Body of pancreas (tissue), 4 donors: ENCODE data around the gene MAL.

ENCODE experiments used
- POLR2A ChIP-seq, 3 donors: fragments of 450-650 bp; IDR thresholded peaks; one replicate each; pipeline ENCODE4 v1.6.1; 2016; ENCODE audit warnings: antibody characterized with exemption in 3 of 3, mild to moderate bottlenecking in 2 of 3
- TF ChIP-seq, protein P1 (sequence below), 7 experiments: fragments of 450-650 bp in 4 of 7; fragments of 200-600 bp in 3 of 7; sonication (generic) in 3 of 7; IDR thresholded peaks; one replicate each; pipeline ENCODE4 v1.5.1; 2016 to 2019; ENCODE audit warnings: antibody characterized with exemption in 7 of 7

DNA sequence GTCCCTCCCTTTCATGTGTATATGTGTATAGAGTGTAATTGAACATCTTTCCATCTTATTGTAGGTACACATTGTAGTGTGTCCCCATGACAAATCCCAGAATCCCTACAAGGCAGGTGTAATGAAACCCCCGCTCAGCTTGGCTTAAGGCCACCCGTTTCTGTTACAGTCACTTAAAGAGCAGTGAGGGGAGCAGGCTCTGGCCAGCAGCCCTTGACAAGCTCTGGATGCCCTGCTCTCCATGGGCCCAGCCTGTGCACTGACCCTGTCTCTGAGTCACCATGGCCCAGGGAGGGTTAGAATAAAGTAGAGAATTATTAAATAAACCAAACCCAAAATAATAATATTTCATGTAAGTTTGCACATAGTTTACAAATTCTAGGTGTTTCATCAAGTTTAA lies 17.2 kb upstream of the MAL start:
- TF ChIP-seq, protein P1, sequence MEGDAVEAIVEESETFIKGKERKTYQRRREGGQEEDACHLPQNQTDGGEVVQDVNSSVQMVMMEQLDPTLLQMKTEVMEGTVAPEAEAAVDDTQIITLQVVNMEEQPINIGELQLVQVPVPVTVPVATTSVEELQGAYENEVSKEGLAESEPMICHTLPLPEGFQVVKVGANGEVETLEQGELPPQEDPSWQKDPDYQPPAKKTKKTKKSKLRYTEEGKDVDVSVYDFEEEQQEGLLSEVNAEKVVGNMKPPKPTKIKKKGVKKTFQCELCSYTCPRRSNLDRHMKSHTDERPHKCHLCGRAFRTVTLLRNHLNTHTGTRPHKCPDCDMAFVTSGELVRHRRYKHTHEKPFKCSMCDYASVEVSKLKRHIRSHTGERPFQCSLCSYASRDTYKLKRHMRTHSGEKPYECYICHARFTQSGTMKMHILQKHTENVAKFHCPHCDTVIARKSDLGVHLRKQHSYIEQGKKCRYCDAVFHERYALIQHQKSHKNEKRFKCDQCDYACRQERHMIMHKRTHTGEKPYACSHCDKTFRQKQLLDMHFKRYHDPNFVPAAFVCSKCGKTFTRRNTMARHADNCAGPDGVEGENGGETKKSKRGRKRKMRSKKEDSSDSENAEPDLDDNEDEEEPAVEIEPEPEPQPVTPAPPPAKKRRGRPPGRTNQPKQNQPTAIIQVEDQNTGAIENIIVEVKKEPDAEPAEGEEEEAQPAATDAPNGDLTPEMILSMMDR (IDR thresholded peaks at IDR 0.05), result no peak
- no peak for TF ChIP-seq POLR2A (IDR thresholded peaks at IDR 0.05)
